Measurements from ENCODE around the gene KCNK1.
"Not testable (repeated sequence)": the region's sequence is repeated elsewhere in the genome, so short reads cannot be mapped to it uniquely, and the experiment has no call there.

The KCNK1 gene

DNA sequence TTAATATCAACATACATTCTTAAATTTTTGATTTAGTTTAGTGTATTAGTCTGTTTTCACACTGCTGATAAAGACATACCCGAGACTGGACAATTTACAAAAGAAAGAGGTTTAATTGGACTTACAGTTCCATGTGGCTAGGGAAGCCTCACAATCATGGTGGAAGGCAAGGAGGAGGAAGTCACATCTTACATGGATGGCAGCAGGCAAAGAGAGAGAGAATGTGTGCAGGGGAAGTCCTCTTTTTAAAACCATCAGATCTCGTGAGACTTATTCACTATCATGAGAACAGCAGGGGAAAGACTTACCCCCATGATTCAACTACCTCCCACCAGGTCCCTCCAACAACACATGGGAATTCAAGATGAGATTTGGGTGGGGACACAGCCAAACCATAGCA lies 56.5 kb downstream of the KCNK1 start:
- DNase-seq = not testable (repeated sequence)

DNA sequence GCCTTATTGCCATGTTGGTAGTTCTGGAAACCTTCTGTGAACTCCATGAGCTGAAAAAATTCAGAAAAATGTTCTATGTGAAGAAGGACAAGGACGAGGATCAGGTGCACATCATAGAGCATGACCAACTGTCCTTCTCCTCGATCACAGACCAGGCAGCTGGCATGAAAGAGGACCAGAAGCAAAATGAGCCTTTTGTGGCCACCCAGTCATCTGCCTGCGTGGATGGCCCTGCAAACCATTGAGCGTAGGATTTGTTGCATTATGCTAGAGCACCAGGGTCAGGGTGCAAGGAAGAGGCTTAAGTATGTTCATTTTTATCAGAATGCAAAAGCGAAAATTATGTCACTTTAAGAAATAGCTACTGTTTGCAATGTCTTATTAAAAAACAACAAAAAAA lies 57.4 kb downstream of the KCNK1 start:
- no peak for DNase-seq

DNA sequence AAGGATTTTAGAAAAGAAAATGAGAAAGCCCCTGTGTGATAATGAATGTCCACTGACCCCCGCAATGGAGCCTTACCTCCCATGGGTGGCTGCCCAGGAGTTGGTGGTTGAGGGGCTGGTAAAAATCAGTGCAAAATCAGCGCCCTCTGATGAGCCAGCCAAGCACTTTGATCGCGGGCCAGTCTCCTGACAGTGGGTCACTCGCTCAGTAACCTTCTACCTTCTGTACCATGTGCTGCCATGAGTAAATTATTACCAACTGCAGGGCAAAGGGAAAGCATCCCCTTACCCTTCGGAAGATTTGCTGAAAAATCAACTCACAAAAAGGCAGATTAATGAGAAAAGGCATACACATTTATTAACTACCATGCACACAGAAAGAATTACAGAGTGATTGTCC lies 58.8 kb downstream of the KCNK1 start:
- DNase-seq = no peak

DNA sequence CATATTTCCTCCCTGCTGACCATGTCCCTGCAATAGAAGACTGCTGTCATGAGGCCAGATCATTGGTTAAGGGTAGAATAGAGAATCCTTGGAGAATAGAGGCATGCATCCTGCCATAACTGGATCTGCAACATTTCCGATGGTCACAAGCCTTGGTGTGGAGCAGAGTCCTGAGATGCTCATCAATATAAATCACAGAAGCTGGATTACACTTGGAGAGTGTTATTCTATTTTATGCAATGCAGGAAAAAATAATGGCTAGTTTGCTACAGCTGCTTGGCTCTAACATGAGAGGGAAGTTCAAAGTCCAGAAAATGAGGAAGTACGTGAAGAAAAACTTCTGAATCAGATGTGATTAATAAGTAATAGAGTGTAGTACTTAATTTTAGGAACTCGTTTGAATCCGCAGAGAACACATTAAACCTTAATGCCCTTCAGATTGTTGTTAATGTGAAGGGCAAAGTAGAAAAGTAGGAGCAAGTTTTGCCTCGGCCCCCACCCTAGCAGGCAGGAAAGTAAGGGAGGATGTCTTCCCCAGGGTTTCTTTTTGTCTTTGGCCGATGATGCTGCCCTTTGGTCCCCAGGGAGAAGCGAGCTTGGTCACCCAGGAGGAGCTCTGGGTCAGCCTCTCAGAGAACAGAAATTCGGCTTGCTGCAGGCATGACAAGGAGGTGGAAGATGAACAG lies 59.5 kb downstream of the KCNK1 start:
- DNase-seq = no peak

DNA sequence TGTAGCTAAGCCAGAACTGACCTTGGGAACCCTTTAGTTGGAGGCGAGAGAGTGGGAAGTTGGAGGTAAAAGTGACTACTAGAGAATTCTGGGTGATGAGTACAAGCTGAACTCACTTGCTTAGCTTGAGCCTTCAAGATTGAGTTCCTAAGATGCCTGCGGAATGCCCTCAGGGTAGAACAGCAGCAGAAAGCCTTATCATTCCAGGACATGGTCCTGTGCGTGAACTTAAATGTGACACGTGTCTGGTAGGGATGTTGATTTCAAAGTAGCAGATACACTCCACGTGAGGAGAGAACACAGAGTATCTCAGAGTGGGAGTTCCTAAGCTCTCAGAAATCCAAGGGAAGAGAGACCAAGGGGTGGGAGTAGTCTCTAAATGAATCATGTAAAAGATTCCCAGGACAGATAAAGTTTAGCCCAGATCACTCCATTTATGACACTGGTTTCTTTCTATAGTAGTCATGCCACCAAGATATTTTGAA lies 60.1 kb downstream of the KCNK1 start:
- DNase-seq = no peak

DNA sequence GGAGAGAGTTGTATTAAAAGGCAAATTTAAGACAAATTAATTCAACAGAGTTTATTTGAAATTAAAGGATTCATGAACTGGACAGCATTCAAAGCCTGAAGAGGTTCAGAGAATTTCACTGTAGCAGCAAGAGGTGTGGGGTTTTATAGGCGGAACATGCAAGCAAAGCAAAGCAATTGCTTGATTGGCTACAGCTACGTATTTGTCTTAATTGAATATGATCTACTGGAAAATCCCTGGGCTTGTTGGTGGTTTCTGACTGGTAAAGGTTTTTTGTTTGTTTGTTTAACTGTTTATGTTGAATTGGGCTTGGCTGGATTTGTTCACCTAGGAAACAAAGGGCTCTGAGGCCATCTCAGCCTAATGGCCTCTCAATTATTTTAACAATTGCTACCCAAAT lies 61.5 kb downstream of the KCNK1 start:
- DNase-seq = no peak

DNA sequence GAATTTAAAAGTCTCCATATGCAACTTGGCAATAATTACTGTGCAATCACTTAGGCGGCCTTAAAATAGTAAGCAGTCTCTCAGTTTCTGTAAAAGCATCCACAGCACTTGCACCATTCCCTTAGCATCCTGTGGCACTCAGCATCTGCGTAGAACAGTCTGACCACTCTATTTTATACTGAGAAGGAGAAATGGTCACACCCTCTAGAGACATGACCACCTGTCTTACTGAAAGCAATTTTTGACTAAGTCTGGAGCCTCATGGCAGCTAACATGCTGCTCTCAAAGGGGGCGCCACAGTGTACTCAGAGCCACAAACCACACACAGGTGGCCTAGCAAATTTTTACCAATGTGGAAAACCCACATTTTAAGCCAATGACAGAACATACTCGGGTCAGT lies 62.0 kb downstream of the KCNK1 start:
- DNase-seq = no peak

DNA sequence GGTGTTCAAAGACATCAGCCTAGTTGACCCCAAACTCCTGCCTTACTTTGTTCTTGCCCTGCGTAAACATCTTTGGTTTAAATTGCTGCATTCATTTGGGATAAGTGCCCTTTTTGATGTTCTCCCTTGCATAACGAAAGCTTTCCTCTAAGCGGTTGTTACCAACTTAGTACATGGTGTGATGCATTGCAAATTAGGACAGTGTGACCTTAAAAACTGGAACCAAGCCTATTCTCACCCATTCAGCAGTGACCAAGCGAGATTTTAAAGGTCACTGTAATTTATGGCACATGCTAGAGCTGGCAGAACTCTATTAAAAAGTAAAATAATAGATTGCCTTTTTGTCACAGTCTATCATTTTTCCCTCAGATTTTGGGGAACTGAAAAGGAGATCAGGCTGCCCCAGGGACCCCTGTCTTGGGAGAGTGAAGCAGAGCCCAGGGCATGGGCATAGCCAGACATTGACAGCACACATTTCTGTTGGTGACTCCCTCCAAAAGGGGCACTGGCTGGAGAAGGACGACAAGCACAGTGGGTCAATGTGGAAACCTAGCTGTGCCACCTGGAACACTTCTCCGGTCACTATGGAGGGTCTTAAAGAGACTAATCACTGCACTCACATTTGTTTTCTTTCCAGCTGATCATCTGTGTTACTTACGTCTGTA lies 63.9 kb downstream of the KCNK1 start:
- no peak for DNase-seq

DNA sequence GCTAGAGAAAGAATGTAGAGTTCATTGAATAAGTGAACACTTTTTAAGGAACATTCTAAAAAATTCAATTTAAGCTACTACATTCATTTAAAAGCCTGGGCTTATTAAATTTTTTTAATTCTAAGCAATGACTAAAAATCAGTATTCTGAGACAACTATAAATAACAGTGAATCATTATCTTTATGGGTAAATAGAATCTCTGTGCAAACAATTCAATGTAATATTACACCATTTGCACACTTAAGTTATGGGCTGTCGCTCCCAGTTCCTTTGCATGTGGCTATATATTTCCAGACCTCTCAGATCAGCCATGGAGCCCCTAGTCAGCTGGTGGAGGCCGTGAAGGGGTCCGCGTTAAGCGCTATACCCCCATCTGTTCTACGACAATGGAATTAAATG lies 65.1 kb downstream of the KCNK1 start:
- DNase-seq = no peak

DNA sequence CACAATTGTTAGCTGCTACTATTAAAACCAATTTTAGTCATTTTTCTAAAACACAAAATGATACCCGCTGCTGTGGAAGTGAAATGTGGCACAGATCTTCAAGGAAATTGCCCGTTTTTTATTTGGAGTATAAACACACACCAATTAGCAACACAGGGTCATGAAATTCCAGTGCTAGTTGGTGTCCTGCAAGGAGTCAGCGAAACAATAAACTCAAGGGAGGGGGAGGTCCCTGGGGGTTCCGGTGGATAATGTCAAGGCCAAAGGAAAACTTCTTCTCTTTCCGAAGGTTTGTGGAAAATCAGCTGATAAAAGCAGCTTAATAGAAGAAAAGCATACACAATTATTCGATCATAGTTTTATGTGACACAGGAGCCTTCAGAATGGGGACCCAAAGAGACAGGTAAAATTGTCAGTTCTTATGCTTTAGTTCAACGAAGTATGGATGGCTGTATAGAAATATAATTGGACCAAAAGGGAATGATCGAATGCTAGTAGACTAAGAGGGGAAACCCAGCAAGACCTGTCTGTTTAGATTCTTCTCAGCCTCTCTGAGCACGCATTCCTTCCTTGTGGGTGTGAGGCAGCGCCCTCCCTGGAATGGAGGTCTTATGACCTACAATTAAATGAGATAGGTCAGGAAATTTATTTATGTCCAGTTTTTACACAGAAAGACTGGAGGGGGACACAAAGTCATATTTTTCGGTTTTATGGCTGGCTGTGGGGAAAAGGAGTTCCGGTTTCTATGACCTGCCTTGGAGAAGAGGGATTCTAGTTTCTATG lies 65.9 kb downstream of the KCNK1 start:
- no peak for DNase-seq

DNA sequence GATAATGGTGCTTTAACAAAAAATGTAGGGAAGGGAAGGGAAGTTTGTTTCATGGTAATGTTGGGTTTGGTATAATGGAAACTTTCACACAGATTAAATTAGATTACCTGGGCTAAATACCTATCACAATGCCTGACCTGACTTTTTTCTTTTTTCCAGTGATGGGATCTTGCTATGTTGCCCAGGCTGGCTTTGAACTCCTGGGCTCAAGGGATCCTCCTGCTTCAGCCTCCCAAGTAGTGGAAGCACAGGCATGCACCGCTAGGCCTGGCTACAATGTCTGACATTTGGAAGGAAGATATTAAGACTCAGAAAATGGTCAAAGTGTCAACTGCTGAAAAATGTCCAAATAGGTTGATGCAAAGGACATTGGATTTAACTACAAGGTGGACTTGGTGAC lies 67.4 kb downstream of the KCNK1 start:
- no peak for DNase-seq

DNA sequence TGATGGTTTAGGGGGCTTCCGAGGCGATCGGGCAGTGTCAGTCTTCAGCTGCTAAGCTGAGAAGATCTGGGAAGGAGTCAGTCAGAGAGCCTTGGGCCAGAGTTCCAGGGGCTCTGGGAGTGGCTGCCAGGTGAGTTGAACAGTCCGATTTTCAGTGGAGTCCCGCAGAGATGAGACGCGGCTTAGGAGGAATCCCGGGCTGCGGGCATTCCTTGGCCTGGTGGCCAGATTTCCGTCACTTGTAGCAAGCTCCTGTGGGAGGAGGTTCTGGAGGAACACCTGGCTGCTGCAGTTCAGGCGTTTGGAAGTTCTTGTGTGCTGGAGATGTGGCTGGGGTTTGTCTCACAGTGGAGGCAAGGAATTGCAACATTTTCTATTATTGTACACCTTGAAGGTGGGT lies 72.7 kb downstream of the KCNK1 start:
- not testable (repeated sequence) for DNase-seq

DNA sequence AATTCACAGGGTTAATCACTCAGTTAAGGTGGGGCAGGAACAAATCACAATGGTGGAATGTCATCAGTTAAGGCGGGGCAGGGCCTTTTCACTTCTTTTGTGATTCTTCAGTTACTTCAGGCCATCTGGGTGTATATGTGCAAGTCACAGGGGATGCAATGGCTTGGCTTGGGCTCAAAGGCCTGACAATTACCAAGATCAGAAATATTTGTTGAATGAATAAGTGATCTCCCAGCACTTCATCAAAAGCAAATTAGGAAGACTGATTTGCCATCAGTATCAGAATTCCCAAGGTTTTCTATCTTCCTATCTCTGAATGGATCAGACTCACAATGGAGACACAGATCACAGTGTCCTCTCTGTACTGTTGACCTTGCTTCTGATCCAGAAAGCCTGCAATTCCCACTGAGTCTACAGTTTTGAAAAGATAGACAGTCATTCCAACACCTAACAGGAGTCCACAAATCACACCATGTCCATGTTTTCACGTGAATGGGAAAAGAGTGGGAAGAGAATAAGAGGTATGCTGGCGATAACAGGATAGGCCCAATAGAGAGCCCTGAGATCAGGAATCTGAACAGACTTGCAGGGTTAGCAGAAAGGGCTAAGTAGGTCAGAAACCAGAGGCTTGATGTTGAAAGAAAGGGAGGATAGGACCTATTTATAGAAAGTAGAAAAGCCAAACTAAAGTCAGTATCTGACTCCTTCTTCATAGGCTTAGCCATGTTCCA lies 75.3 kb downstream of the KCNK1 start:
- no peak for DNase-seq

DNA sequence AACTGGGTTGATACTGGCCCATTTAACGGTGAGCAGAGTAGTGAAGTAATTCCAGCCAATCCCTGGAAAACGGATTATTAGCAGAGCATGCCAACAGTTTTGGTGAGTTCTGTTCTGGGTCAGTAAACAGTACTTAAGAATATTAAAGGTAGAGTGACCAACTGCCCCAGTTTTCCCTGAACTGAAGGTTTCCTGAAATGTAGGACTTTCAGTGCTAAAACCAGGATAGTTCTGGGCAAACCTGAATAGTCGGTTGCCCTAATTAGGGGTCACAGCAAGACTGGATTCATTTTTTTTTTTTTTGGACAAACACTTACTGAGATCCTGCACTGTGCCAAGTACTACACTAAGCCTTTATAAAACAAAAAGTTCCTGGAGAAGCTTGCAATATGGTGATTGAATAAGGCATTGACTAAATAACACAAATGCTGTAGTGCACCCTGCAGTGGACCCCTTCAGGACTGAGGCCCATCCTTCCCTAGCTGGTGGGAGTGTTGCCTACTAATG lies 75.9 kb downstream of the KCNK1 start:
- no peak for DNase-seq

DNA sequence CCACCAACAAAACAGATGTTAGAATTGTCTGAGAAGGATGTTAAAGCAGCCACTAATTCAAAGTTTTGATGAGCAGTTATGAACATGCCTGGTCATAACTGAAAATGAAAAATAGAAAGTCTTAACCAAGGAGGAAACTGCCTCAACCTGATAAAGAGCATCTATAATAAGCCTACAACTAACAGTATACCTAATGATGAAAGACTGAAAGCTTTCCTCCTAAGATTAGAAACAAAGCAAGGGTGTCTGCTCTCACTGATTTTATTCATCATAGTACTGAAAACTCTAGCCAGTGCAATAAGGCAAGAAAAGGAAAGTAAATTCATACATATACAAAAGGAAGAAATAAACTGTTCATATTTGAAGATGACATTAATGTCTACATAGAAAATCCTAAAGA lies 82.0 kb downstream of the KCNK1 start:
- no peak for DNase-seq

DNA sequence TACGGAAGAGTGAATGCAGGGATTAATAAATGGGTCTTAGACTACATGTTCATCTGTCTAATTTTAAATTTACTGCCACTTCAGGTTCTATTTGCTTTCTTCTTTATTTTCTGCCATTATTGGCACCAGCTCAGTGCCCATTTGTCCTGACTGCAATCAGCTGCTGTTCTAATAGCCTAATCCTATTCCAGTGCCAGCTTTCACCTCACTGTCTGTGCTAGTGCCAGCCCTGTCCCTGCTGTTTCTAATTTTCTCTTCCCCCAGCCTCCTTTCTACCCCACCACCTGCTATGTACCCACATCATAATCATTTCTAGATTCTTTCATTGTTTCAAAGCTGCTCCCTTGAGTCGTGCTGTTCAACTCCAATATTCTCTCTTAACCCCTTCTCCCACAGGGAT lies 86.4 kb downstream of the KCNK1 start:
- no peak for DNase-seq

DNA sequence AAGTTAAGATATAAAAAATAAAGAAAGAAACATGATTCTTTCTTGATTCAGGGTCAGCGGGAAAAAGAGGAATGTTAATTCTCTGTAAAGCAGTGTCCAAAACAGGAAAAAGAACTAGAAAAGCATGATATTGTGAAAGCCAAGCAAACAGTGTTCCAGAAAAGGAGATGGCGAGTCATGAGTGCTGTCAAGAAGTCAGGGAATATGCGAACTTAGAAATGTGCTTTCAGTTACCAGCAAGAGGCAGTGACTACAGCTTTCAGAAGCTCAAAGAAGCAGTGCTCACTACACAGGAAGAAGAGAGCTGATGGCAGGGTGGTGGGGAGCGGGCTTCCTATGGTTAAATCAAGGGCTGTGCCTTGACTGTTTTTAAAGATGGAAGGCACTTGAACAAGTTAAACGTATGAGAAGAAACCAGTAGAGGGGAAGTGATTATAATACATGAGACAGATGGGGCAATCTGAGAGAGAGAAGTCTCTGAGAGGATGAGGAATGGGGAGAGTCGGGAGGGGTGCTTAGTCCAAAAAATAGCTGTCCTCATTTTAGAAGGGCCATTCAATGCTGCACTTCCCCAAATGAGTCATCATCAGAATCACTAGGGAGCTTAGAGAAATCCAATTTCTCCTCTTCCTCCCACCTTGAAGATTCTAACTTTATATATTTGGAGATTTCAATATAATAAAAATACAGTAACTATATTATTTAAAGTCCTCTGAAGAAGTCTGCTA lies 90.4 kb downstream of the KCNK1 start:
- no peak for DNase-seq

DNA sequence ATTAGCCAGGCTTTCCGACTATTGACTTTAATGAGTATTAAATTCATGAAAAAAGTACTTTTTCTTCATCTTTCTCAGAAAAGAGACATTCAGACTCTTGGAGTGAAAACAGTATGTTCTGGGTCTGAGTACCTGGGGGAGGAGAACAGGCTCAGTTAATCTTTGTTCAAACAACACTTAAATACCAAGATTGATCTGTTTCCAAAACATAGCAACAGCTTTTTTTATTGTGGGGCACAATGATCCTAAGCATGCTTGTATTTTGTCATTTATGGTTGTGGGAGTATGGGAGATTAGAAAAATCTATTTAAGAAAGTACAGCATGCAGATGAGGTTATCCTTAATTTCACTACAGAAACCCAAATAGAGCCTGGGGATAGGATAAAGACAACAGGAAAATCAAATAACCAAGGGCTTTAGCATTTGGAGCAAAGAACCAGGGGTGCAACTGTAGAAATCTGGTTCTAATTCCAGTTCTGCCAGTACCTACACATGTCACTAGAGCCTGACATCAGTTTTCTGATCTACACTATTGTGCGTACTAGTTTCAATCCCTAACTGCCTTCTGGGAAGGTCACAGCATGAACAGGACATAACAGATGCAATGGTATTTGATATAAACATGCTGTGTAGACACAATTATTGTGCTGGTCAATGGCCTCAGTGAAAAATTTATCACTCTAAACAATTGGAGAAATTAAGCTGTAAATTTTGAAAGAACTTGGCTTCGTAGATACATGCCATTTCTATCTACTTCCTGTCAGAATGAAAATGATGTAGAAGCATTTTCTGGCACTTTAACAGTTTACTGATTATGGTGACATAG lies 91.2 kb downstream of the KCNK1 start:
- no peak for DNase-seq

DNA sequence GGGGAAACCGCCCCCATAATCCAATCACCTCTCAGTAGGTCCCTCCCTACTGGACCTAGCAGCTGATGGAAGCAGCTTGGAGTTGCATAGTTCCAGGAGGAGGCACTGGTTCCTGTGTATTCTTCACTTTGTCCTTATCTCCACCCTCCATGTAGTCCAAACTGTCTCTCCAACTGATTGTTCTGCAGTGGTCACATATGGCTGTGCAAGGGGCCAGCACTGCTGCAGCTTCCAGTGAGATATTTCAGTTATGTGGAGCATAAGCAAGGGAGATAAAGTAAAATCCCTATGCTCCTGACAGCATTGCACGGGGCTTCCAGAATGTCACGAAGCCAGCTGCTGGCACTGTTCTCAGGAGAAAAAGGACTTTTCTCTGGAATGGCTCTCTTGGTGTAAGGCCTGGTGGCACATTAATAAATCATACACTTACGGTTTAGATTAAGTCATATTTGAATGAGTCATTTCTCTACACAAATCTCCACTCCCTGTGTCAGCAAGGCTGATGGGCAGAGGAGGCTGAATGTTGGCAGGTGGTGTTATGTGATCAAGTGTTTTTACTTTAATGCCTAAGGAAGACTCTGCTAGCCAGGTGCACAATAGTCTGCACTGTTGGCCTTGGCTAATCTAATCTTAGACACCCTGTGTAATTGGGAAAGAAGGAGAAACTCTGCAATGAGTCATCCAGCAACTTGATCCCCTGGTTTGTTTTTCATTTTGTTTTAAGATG lies 93.4 kb downstream of the KCNK1 start:
- no peak for DNase-seq

Measured in inflammatory macrophage (primary cell).